SK-N-MC (cell line): ENCODE data around the gene NINJ2.

Source experiments
- EZH2 ChIP-seq: fragments of 200-600 bp; sonication (generic); IDR thresholded peaks from one replicate; pipeline ENCODE4 v1.6.1; 2017; ENCODE audit warnings: antibody characterized with exemption
- POLR2AphosphoS5 ChIP-seq: IDR thresholded peaks from 2 replicates; pipeline ENCODE4 v1.6.1; 2012; ENCODE audit warnings: mild to moderate bottlenecking, low read depth, low read length, borderline replicate concordance

DNA sequence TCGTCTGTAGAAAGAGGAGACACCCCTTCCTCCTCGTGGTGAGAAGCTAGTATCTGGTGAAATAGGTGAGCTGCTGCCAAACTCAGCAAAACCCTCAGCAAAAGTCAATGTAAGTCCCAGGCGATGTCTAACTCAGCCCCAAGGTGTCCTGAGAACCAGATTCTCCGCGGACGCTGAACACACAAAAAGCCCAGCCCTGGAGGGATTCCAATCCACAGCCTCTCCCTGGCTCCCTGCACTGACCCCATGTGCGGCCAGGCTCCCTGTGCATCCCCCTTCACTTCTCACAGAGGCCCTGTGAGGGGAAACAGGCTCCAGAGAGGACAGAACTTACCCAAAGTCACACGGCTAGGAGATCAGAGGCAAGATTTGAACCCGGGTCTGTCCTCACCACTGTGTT lies 81.5 kb downstream of the NINJ2 start:
- TF ChIP-seq POLR2AphosphoS5 (no peak), EZH2 (no peak)
